T-helper 2 cell treated with Interferon-gamma antibody and Interleukin-4, amounts not matched to agents 5 μg/mL and 100 μg/mL, for 36 hours (primary cell): ENCODE results near the gene ZNF48.

Experiments
- DNase-seq: peaks from one replicate; pipeline ENCODE4 v3.0.0; 2021; ENCODE audit warnings: low spot score
- H3K27ac Mint-ChIP-seq: one replicate; pipeline ENCODE4 v1.8.0; 2021; ENCODE audit warnings: mild to moderate bottlenecking, mixed read lengths
- H3K27me3 Mint-ChIP-seq: one replicate; pipeline ENCODE4 v1.8.0; 2021; ENCODE audit warnings: low read depth, mixed read lengths
- H3K36me3 Mint-ChIP-seq: one replicate; pipeline ENCODE4 v1.8.0; 2021; ENCODE audit warnings: low read depth, mixed read lengths
- H3K4me1 Mint-ChIP-seq: one replicate; pipeline ENCODE4 v1.8.0; 2021; ENCODE audit warnings: low read depth, mixed read lengths
- H3K4me3 Mint-ChIP-seq: one replicate; pipeline ENCODE4 v1.8.0; 2022; ENCODE audit warnings: mild to moderate bottlenecking, moderate library complexity, mixed read lengths
- H3K9me3 Mint-ChIP-seq: one replicate; pipeline ENCODE4 v1.8.0; 2021; ENCODE audit warnings: mixed read lengths

The ZNF48 gene

DNA sequence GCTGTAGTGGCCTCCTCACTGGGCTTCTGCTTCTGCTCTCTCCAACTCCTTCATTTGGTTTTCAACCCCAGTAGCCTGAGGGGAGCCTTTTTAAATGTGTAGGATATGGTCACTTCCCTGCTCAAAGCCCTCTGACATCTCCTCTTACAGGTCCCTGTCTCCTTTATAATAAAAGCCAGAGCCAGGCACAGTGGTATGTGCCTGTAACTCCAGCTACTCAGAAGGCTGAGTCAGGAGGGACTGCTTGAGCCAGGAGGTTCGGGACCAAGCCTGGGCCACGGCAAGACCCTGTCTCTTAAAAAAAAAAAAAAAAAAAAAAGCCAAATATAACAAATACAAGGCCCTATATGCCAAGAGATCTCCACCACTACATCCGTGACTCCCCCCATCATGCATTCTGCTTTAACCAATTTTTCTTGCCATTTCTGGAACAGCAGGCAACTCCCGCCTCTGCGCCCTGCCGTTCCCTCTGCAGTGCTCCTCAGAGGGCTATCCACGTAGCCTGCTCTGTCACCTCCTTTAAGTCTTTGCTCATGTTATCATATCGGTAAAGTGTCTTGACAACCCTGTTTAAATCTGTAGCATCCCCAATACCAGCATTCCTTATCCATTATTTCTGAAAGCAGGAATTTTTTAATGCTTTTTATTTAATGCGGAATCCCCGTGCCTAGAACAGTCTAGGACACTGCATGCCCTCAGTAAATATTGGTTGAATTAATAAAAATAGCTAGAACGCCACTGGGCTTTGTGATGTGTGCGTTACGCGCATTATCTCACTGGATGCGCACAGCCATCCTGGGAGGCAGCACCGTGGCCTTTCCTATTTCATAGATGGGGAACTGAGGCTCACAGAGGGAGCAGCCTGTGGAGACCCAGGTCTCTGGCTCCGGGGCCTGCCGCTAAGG lies 21.7 kb downstream of the ZNF48 start:
- Mint-ChIP-seq H3K9me3 (no peaks in the 10 kb centered on the region), H3K4me3 (peak overlapping the region; percentile 8), H3K27ac (peak overlapping the region; percentile 64), H3K4me1 (peaks cover 29% of the 10 kb centered on the region), H3K36me3 (peaks cover 29% of the 10 kb centered on the region), H3K27me3 (no peaks in the 10 kb centered on the region)
- no peak for DNase-seq

DNA sequence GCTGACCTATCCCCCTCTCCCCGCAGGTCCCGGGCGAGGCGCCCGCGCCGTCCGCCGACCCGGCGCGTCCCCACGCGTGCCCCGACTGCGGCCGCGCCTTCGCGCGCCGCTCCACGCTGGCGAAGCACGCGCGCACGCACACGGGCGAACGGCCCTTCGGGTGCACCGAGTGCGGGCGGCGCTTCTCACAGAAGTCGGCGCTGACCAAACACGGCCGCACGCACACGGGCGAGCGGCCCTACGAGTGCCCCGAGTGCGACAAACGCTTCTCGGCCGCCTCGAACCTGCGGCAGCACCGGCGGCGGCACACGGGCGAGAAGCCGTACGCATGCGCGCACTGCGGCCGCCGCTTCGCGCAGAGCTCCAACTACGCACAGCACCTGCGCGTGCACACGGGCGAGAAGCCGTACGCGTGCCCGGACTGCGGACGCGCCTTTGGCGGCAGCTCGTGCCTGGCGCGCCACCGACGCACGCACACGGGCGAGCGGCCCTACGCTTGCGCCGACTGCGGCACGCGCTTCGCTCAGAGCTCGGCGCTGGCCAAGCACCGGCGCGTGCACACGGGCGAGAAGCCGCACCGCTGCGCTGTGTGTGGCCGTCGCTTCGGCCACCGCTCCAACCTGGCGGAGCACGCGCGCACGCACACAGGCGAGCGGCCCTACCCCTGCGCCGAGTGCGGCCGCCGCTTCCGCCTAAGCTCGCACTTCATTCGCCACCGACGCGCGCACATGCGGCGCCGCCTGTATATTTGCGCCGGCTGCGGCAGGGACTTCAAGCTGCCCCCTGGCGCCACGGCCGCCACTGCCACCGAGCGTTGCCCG lies 22.5 kb downstream of the ZNF48 start:
- Mint-ChIP-seq H3K4me1 (peaks cover 28% of the 10 kb centered on the region), H3K27ac (no peak overlapping the region), H3K27me3 (no peaks in the 10 kb centered on the region), H3K4me3 (peak overlapping the region; percentile 70), H3K36me3 (peaks cover 28% of the 10 kb centered on the region), H3K9me3 (no peaks in the 10 kb centered on the region)
- DNase-seq: peak; percentile 91

DNA sequence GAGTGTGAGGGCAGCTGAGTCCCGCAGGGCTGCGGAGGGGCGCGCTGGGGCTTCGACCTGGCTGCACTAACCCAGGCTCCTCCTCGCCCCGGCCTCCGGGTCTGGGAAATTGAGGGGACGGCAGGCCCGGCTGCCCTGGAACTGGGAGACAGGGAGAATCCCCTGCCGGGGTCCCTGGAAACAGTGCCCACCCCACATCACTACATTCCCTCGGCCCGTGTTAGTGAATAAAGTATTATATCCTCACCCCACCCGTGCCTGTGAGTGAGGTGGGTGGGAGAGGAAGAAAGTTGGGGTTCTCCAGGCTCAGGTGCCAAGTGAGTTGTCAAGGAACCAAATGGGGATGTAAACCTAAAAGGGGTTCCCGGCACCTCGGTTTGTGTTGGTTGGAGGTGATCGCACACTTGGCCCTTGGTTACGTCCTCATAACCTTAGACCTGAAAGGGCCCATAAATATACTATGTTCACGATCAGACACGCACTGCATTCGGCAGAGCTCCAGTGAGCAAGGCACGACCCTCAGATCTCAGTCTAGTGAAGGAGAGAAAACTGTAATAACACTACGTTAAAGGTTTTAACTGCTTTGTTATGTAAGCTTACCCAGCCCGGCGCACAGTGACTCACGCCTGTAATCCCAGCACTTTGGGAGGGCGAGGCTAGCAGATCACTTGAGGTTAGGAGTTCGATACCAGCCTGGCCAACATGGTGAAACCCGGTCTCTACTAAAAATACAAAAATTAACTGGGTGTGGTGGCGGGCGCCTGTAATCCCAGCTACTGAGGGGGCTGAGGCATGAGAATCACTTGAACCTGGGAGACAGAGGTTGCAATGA lies 23.3 kb downstream of the ZNF48 start:
- H3K9me3 Mint-ChIP-seq: no peaks in the 10 kb centered on the region
- H3K27ac Mint-ChIP-seq: peak overlapping the region; percentile 75
- H3K27me3 Mint-ChIP-seq: no peaks in the 10 kb centered on the region
- no peak for DNase-seq
- H3K4me1 Mint-ChIP-seq: peaks cover 28% of the 10 kb centered on the region
- peak overlapping the region; percentile 70 for H3K4me3 Mint-ChIP-seq
- peaks cover 30% of the 10 kb centered on the region for H3K36me3 Mint-ChIP-seq

DNA sequence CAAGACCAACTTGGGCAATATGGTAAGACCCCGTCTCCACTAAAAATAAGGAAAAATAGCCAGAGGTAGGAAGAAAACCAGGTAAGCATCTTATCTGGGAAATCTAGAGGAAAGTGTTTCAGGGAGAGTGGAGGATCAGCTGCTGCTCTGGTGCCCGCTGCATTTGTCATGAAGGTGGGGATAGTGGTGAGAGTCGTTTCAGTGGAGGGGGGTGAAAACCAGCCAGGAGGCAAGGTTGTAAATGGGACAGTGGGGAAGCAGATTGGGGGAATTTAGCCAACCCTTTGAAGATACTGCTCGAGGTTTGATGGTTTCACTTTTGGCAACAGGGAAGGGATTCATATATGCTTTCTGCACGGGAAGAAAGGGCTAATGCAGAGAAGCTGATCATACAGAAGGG lies 25.8 kb downstream of the ZNF48 start:
- H3K4me3 Mint-ChIP-seq: no peak overlapping the region
- no peak overlapping the region for H3K27ac Mint-ChIP-seq
- no peaks in the 10 kb centered on the region for H3K9me3 Mint-ChIP-seq
- peaks cover 26% of the 10 kb centered on the region for H3K4me1 Mint-ChIP-seq
- peaks cover 39% of the 10 kb centered on the region for H3K36me3 Mint-ChIP-seq
- no peak for DNase-seq
- H3K27me3 Mint-ChIP-seq: no peaks in the 10 kb centered on the region

DNA sequence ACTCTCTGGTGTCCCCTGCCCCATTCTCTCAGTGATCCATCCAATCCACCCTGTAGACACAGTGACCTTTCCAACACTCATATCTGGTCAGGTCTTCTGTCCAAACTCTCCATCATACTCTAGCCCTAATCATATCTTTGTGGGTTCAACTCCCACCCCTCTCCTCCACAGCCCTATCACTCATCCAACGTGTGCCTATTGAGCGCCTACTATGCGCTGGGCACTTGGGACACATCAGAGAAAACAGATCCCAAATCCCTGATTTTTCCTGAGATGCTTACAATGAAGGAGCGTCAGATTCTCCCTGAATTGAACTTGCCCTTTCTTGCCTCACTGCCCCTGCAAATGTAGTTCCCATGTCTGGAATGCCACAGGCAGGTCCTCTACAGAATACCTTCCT lies 32.8 kb downstream of the ZNF48 start:
- Mint-ChIP-seq H3K27ac (peak overlapping the region; percentile 16), H3K27me3 (no peaks in the 10 kb centered on the region), H3K4me1 (peaks cover 17% of the 10 kb centered on the region), H3K9me3 (no peaks in the 10 kb centered on the region), H3K36me3 (peaks cover 28% of the 10 kb centered on the region), H3K4me3 (peak overlapping the region; percentile 9)
- no peak for DNase-seq

DNA sequence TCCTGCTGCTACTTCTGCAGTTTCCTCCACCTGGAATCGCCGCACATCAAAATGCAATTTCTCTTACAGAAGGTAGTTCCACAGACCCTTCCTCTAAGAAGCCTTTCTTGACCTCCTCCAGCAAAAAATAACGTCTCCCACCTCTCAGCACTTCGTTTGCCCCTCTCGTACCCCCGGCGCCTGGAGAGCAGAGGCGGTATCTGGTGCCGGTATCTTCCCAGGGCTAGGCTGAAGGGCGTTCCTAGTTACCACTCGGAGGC lies 34.1 kb downstream of the ZNF48 start:
- Mint-ChIP-seq H3K4me3 (no peak overlapping the region), H3K4me1 (peaks cover 22% of the 10 kb centered on the region), H3K27ac (no peak overlapping the region), H3K27me3 (no peaks in the 10 kb centered on the region), H3K9me3 (no peaks in the 10 kb centered on the region), H3K36me3 (peaks cover 20% of the 10 kb centered on the region)
- DNase-seq: no peak

DNA sequence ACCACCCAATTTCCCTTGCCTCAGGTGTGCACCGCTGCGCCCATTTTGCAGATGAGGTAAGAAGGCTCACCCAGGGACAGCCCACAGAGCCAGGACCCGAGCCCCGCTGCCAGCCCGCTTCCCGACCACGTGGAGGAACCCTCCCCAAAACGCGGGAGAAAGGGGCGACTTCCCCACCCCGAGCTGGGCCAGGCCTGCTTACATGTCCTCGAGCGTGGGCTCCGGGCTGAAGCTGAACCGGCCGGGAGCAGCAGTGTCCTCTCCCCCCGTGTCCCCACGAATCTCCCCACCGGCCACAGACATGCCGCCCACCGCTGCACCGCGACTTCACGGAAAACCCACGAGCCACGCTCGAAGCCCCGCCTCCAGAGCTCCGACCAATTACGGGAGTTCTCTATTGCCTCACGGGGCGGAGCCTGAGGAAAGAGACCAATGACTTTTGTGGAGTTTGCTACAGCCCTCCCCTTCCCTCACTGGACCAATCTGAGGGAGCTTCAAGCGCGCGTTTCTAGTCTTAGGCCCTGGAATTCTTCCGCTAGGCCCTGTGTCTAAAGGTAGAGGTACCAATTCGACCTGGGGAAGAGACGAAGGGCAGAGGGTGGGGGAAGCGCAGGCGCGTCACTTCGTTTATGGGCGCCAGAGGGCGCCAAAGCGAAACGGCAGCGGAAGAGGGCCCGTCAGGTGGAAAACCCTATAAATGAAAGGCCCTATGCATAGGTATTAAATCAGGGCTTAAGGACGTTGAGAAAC lies 34.6 kb downstream of the ZNF48 start, which contains the start of gene DCTPP1:
Gene DCTPP1 (minus strand): TSS at position 353 of the 750 bp plus-strand sequence. CDS start 50 bp downstream, at position 303.
- H3K36me3 Mint-ChIP-seq: peaks cover 15% of the 10 kb centered on the region
- peak; percentile 96 for DNase-seq
- H3K9me3 Mint-ChIP-seq: no peaks in the 10 kb centered on the region
- no peaks in the 10 kb centered on the region for H3K27me3 Mint-ChIP-seq
- H3K4me1 Mint-ChIP-seq: peaks cover 27% of the 10 kb centered on the region
- H3K4me3 Mint-ChIP-seq: no peak within 1 kb of the TSS
- H3K27ac Mint-ChIP-seq: no peak within 1 kb of the TSS

DNA sequence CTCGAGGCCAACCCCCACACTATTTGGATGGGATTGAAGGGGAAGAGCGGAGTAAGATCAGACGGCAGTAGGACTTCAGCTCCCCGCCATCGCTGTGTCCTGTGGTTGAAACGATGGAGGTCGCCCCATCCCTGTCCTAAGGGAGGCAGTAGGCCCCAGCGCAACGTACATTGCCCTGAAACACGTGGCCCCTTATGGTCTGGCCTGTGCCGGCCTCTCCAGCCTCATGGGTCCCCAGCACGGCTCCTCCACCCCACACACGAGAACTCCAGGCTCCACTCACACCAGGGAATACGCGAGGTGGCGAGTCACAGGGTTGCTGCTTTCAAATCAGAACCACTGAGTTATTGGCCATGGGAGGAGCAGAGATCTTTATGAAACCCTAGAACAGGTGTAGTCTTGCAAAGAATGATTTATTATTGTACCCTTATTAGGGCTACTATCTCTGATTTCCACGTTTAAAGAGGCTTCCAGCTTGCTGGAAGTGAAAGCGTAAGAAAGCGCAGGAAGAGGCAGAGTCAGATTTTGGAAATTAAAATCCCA lies 35.3 kb downstream of the ZNF48 start:
- Mint-ChIP-seq H3K27me3 (no peaks in the 10 kb centered on the region), H3K27ac (no peak overlapping the region), H3K4me3 (no peak overlapping the region), H3K9me3 (no peaks in the 10 kb centered on the region), H3K36me3 (peaks cover 14% of the 10 kb centered on the region), H3K4me1 (peaks cover 29% of the 10 kb centered on the region)
- no peak for DNase-seq

DNA sequence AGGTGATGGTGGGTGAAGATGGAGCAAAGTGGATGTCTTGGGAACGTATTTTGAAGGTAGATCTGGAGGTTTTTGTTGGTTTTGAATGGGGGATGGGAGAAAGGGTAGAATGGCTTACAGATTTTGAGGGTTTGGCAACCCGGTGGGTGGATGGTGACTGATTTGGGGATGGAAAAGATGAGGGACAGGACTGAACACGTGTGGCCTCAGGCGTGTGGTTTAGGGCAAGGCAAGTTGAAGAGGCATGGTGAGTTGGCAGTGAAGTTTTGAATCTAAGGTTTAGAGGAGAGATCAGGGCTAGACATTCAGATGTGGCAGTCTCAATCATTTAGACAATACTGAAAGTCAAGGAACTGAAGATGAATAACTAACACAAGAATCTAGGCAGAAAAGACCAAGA lies 39.6 kb downstream of the ZNF48 start:
- Mint-ChIP-seq H3K4me3 (no peak overlapping the region), H3K9me3 (no peaks in the 10 kb centered on the region), H3K4me1 (peaks cover 14% of the 10 kb centered on the region), H3K27ac (peak overlapping the region; percentile 38), H3K27me3 (no peaks in the 10 kb centered on the region), H3K36me3 (no peaks in the 10 kb centered on the region)
- peak; percentile 81 for DNase-seq

DNA sequence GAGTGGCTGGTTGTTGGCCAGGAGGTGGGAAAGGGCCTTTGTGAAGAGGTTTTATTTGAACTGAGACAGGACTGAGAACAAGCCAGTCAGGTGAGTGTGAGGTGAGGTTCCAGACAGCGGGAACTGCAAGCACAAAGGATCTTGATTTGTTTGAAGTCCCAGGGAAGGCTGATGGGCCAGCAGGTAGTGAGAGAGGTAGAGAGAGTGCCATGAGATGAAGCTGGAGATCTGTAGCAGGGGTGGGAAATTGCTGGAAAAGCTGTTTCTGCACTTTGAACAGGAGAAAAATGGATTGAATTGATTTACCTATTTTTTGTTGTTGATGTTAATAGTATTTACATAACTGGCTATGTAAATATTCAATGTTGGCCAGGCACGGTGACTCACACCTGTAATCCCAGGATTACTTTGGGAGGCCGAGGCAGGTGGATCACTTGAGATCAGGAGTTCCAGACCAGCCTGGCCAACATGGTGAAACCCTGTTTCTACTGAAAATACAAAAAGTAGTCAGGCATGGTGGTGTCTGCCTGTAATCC lies 42.4 kb downstream of the ZNF48 start:
- DNase-seq: no peak
- peaks cover 3% of the 10 kb centered on the region for H3K36me3 Mint-ChIP-seq
- no peaks in the 10 kb centered on the region for H3K27me3 Mint-ChIP-seq
- no peak overlapping the region for H3K27ac Mint-ChIP-seq
- H3K4me3 Mint-ChIP-seq: no peak overlapping the region
- peaks cover 17% of the 10 kb centered on the region for H3K4me1 Mint-ChIP-seq
- H3K9me3 Mint-ChIP-seq: no peaks in the 10 kb centered on the region

DNA sequence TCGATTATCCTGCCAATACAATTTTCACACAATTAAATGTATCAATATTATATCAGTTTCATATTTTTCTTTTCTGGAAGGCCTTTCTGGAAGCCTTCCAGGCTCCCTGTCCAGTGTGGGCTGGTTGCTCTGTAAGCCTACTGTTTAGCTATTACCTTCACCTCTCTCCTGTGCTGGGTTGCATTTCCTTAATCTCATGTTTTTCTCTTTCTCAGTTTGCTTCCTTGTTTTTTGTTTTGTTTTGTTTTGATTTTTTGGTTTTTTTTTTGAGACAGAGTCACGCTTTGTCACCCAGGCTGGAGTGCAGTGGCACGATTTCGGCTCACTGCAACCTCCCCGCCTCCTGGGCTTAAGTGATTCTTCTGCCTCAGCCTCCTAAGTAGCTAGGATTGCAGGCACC lies 43.6 kb downstream of the ZNF48 start:
- H3K9me3 Mint-ChIP-seq: no peaks in the 10 kb centered on the region
- H3K4me3 Mint-ChIP-seq: no peak overlapping the region
- H3K4me1 Mint-ChIP-seq: peaks cover 24% of the 10 kb centered on the region
- H3K27me3 Mint-ChIP-seq: no peaks in the 10 kb centered on the region
- H3K36me3 Mint-ChIP-seq: peaks cover 13% of the 10 kb centered on the region
- no peak overlapping the region for H3K27ac Mint-ChIP-seq
- no peak for DNase-seq

DNA sequence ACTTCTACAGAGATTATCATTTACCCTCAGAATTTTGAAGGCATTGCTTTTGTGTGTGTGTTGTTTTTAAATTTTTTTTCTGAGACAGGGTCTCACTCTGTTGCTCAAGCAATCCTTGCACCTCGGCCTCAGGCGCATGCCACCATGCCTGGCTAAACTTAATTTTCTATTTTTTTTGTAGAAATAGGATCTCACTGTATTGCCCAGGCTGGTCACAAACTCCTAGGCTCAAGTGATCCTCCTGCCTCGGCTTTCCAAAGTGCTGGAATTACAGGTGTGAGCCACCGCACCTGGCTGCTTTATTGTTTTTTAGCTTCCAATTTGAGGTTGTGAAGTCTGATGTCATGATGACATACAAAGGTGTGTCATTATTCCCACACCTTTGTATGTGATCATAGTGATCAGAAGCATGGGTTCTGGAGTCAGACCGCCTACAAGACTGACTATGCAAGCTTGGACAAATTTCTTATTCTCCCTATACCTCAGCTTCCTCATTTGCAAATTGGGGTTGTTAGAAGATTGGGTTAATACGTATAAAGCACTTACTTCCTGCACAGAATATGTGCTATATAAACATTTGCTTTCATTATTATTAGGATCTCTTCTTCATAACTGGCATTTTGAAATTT lies 44.6 kb downstream of the ZNF48 start:
- Mint-ChIP-seq H3K36me3 (peaks cover 22% of the 10 kb centered on the region), H3K27ac (no peak overlapping the region), H3K27me3 (no peaks in the 10 kb centered on the region), H3K4me3 (no peak overlapping the region), H3K9me3 (no peaks in the 10 kb centered on the region), H3K4me1 (peaks cover 24% of the 10 kb centered on the region)
- no peak for DNase-seq
